ENCODE measurements around the gene LMF2.

DNA sequence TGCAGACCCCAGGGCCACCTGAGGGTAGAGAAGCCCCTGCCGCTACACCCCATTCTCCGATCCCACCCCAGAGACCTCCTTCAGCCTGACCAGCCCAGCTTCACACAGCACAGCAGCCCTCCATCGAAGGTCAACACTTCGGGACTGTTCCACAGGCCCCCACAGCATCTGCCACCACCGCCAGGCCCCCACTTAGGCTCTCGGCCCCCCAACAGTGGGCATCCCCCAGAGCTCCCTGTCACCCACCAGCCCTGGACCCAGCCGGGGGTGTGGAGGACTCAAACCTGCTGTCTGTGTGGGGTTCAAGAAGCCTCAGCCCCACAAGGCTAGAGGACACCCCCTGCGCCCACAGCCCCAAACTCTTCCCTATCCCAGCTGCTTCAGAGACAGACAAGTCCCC, 38.9 kb downstream of the LMF2 start:
- TF ChIP-seq, protein P1, sequence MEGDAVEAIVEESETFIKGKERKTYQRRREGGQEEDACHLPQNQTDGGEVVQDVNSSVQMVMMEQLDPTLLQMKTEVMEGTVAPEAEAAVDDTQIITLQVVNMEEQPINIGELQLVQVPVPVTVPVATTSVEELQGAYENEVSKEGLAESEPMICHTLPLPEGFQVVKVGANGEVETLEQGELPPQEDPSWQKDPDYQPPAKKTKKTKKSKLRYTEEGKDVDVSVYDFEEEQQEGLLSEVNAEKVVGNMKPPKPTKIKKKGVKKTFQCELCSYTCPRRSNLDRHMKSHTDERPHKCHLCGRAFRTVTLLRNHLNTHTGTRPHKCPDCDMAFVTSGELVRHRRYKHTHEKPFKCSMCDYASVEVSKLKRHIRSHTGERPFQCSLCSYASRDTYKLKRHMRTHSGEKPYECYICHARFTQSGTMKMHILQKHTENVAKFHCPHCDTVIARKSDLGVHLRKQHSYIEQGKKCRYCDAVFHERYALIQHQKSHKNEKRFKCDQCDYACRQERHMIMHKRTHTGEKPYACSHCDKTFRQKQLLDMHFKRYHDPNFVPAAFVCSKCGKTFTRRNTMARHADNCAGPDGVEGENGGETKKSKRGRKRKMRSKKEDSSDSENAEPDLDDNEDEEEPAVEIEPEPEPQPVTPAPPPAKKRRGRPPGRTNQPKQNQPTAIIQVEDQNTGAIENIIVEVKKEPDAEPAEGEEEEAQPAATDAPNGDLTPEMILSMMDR (conservative IDR thresholded peaks at IDR 0.05): no peak
- no peak for TF ChIP-seq EZH2 (IDR thresholded peaks at IDR 0.05; ENCODE audit: low read depth)
